ENCODE measurements around the gene THBS3. TPM values are rescaled to one million over a fixed set of nuclear protein-coding genes. Genes with fewer than 3 reads are reported as not detected.

Gene THBS3
- total RNA-seq, 1 donor, result 32.8 TPM

- DNase-seq (ENCODE audit: low read depth), result no peak
These were observed 6.8 kb downstream of the THBS3 start for GRCh38 chr1:155200920-155201319.

GRCh38 chr1:155199792-155200191, 7.9 kb downstream of the THBS3 start:
- no peak overlapping the region for H3K4me3 ChIP-seq (ENCODE audit: low read depth, low read length)
- no peak for TF ChIP-seq CTCF (IDR thresholded peaks at IDR 0.05; ENCODE audit: insufficient read depth, low read depth, low read length)
- DNase-seq (ENCODE audit: low read depth), result no peak

More at GRCh38 chr1:155200920-155201319, 6.8 kb downstream of the THBS3 start:
- TF ChIP-seq CTCF (IDR thresholded peaks at IDR 0.05; ENCODE audit: insufficient read depth, low read depth, low read length), result no peak
- H3K4me3 ChIP-seq (ENCODE audit: low read depth, low read length), result no peak overlapping the region

GRCh38 chr1:155198547-155198906, 9.2 kb downstream of the THBS3 start:
- H3K4me3 ChIP-seq (ENCODE audit: low read depth, low read length), result no peak overlapping the region
- DNase-seq (ENCODE audit: low read depth), result no peak
- no peak for TF ChIP-seq CTCF (IDR thresholded peaks at IDR 0.05; ENCODE audit: insufficient read depth, low read depth, low read length)

GRCh38 chr1:155197901-155198546, 9.7 kb downstream of the THBS3 start:
- no peak overlapping the region for H3K4me3 ChIP-seq (ENCODE audit: low read depth, low read length)
- no peak for TF ChIP-seq CTCF (IDR thresholded peaks at IDR 0.05; ENCODE audit: insufficient read depth, low read depth, low read length)
- no peak for DNase-seq (ENCODE audit: low read depth)

GRCh38 chr1:155196893-155197638, 10.6 kb downstream of the THBS3 start:
- no peak for DNase-seq (ENCODE audit: low read depth)
- no peak overlapping the region for H3K4me3 ChIP-seq (ENCODE audit: low read depth, low read length)
- no peak for TF ChIP-seq CTCF (IDR thresholded peaks at IDR 0.05; ENCODE audit: insufficient read depth, low read depth, low read length)

- no peak overlapping the region for H3K4me3 ChIP-seq (ENCODE audit: low read depth, low read length)
- DNase-seq (ENCODE audit: low read depth), result no peak
- no peak for TF ChIP-seq CTCF (IDR thresholded peaks at IDR 0.05; ENCODE audit: insufficient read depth, low read depth, low read length)
These were observed 11.4 kb downstream of the THBS3 start for GRCh38 chr1:155196103-155196892.
